ENCODE data around the gene IFI27L2. TPM values are rescaled to one million over a fixed set of nuclear protein-coding genes. Genes with fewer than 3 reads are reported as not detected.

Gene IFI27L2
- total and polyA plus RNA-seq, 2 of the 8 experiments (the other 6 are each of a cell fraction or from before 2014, with no cell fraction given): 14.0 to 69.6 TPM

- H2BK5ac ChIP-seq (ENCODE audit: low read depth, low read length): no peak overlapping the region
- H2AFZ ChIP-seq (ENCODE audit: low read length): no peak overlapping the region
- no peak overlapping the region for H3K27ac ChIP-seq (ENCODE audit: low read depth, low read length)
- TF ChIP-seq NANOG (IDR thresholded peaks at IDR 0.05; ENCODE audit: insufficient read depth, low read depth, low read length, poor library complexity, severe bottlenecking): no peak
- H3K4me1 ChIP-seq (replicated peaks in 1 of 4; ENCODE audit: control insufficient read depth in 3 of 4, insufficient read depth in 4 of 4, low read length in 3 of 4): peaks cover 0 to 5% (median under 1%) of the 10 kb centered on the region in 4 experiments; a peak in 2 of 7 replicates
- FAIRE-seq: no peak
- no peak for DNase-seq (ENCODE audit: low read depth in 1 of 2, low spot score in 2 of 2)
- no peaks in the 10 kb centered on the region for H3K9me3 ChIP-seq (ENCODE audit: insufficient read depth in 2 of 2, low read depth in 1 of 2, low read length in 1 of 2)
- no peak overlapping the region for H2BK120ac ChIP-seq (replicated peaks; ENCODE audit: low read depth, low read length)
- H3K27me3 ChIP-seq (replicated peaks in 1 of 4; ENCODE audit: control insufficient read depth in 3 of 4, extremely low read depth in 1 of 4, insufficient read depth in 3 of 4, low read length in 3 of 4): no peaks in the 10 kb centered on the region; a peak in 1 of 7 replicates
- H3K79me1 ChIP-seq (ENCODE audit: low read depth, low read length): no peaks in the 10 kb centered on the region
- no peak overlapping the region for H4K5ac ChIP-seq (ENCODE audit: insufficient read length, low read depth, low read length)
- no peak overlapping the region for H3K4ac ChIP-seq (replicated peaks; ENCODE audit: insufficient read length, low read depth, low read length)
- H3K4me3 ChIP-seq (ENCODE audit: extremely low read depth in 1 of 4, insufficient read depth in 2 of 4, low read depth in 3 of 4, low read length in 4 of 4): no peak overlapping the region
- no peak overlapping the region; the same call in 1 of the 2 replicates for H3K18ac ChIP-seq (ENCODE audit: extremely low read depth, low read length)
- H3K9ac ChIP-seq (replicated peaks in 1 of 4; ENCODE audit: extremely low read depth in 1 of 4, low read depth in 3 of 4, low read length in 3 of 4): no peak overlapping the region
- WGBS, 2 experiments (ENCODE audit: extremely low coverage in 1 of 2, insufficient coverage in 1 of 2, insufficient read length in 1 of 2, insufficient replicate concordance in 2 of 2, low coverage in 1 of 2, low lambda C conversion rate in 2 of 2, missing lambda C conversion rate in 1 of 2): 75% methylated on average over 6 of the region's 6 CpGs; no CpG with 5 or more reads in 1 of the 2 experiments
- no peaks in the 10 kb centered on the region for H4K20me1 ChIP-seq (replicated peaks in 1 of 2; ENCODE audit: control insufficient read depth in 1 of 2, insufficient read depth in 2 of 2, low read length in 2 of 2)
- H3K36me3 ChIP-seq (ENCODE audit: control insufficient read depth in 2 of 4, insufficient read depth in 4 of 4, low read length in 3 of 4): no peaks in the 10 kb centered on the region
- no peak overlapping the region for H3K23ac ChIP-seq (ENCODE audit: insufficient read length)
- no peak overlapping the region for H2AK5ac ChIP-seq (ENCODE audit: low read depth, low read length)
- no peaks in the 10 kb centered on the region for H3K79me2 ChIP-seq (ENCODE audit: control insufficient read depth in 1 of 2, insufficient read depth in 2 of 2, low read length in 2 of 2)
- H4K8ac ChIP-seq (ENCODE audit: extremely low read depth, insufficient read depth, low read length): no peak overlapping the region
- no peak overlapping the region for H4K91ac ChIP-seq (replicated peaks; ENCODE audit: insufficient read length, low read length)
- H3K14ac ChIP-seq (ENCODE audit: insufficient read length): no peak overlapping the region
- CTCF ChIA-PET (ENCODE audit: partially characterized antibody): interaction anchor here (0.5 to 1.7 kb wide), 5 partner anchors 13 to 276 kb away, joined by 3 to 5 read pairs (median 4); partner anchors contain the start of gene IFI27L2
- POLR2A ChIA-PET (ENCODE audit: partially characterized antibody): no interaction called here
- H2BK15ac ChIP-seq (ENCODE audit: low read length): no peak overlapping the region
- no peak overlapping the region for H3K56ac ChIP-seq (replicated peaks; ENCODE audit: insufficient read length, low read depth, low read length)
- H2BK12ac ChIP-seq (ENCODE audit: low read depth, low read length): no peak overlapping the region
- no peak overlapping the region for H3K4me2 ChIP-seq (ENCODE audit: insufficient read depth in 1 of 2, low read depth in 2 of 2, low read length in 2 of 2)
- no peaks in the 10 kb centered on the region for H3K23me2 ChIP-seq (ENCODE audit: low read depth, low read length)
- H2BK20ac ChIP-seq (ENCODE audit: low read length): no peak overlapping the region
Measured at GRCh38 chr14:94113490-94113889, 15.9 kb downstream of the IFI27L2 start.
